HEK293 (cell line): ENCODE data around the gene TMEM184B.

ENCODE experiments used
- AEBP2 ChIP-seq: fragments of 450-650 bp; formaldehyde crosslinking; IDR thresholded peaks from 2 replicates; pipeline ENCODE4 v1.5.1; 2016; ENCODE audit warnings: missing biosample characterization, missing genetic modification characterization, borderline replicate concordance
- GLIS2 ChIP-seq: fragments of 450-650 bp; formaldehyde crosslinking; IDR thresholded peaks from 2 replicates; pipeline ENCODE4 v1.5.1; 2016; ENCODE audit warnings: missing biosample characterization, missing genetic modification characterization
- KLF1 ChIP-seq: fragments of 450-650 bp; formaldehyde crosslinking; IDR thresholded peaks from 2 replicates; pipeline ENCODE4 v1.5.1; 2016; ENCODE audit warnings: missing biosample characterization, missing genetic modification characterization
- KLF7 ChIP-seq: fragments of 450-650 bp; formaldehyde crosslinking; IDR thresholded peaks from 2 replicates; pipeline ENCODE4 v1.5.1; 2016; ENCODE audit warnings: missing biosample characterization, missing genetic modification characterization, borderline replicate concordance
- MEIS1 ChIP-seq: sonication (generic); formaldehyde crosslinking; IDR thresholded peaks from 2 replicates; pipeline ENCODE4 v1.8.1; 2022; ENCODE audit warnings: missing genetic modification reagents, mild to moderate bottlenecking, borderline replicate concordance
- REPIN1 ChIP-seq: fragments of 450-650 bp; formaldehyde crosslinking; IDR thresholded peaks from 2 replicates; pipeline ENCODE4 v1.5.1; 2017; ENCODE audit warnings: missing biosample characterization, missing genetic modification characterization, low read depth
- SP3 ChIP-seq: fragments of 450-650 bp; formaldehyde crosslinking; IDR thresholded peaks from 2 replicates; pipeline ENCODE4 v1.5.1; 2016; ENCODE audit warnings: missing biosample characterization, missing genetic modification characterization
- ZBTB20 ChIP-seq: fragments of 450-650 bp; formaldehyde crosslinking; IDR thresholded peaks from 2 replicates; pipeline ENCODE4 v1.5.1; 2016; ENCODE audit warnings: missing biosample characterization, missing genetic modification characterization
- ZBTB7A ChIP-seq: fragments of 450-650 bp; formaldehyde crosslinking; IDR thresholded peaks from 2 replicates; pipeline ENCODE4 v1.5.1; 2016; ENCODE audit warnings: low read depth, missing biosample characterization, missing genetic modification characterization
- ZFP69B ChIP-seq: fragments of 450-650 bp; formaldehyde crosslinking; IDR thresholded peaks from 2 replicates; pipeline ENCODE4 v1.5.1; 2016; ENCODE audit warnings: missing biosample characterization, missing genetic modification characterization
- ZNF16 ChIP-seq: fragments of 450-650 bp; formaldehyde crosslinking; IDR thresholded peaks from 2 replicates; pipeline ENCODE4 v1.5.1; 2016; ENCODE audit warnings: low read depth, missing biosample characterization, missing genetic modification characterization
- ZNF169 ChIP-seq: fragments of 450-650 bp; formaldehyde crosslinking; IDR thresholded peaks from 2 replicates; pipeline ENCODE4 v1.5.1; 2016; ENCODE audit warnings: missing biosample characterization, missing genetic modification characterization
- ZNF248 ChIP-seq: fragments of 450-650 bp; formaldehyde crosslinking; IDR thresholded peaks from 2 replicates; pipeline ENCODE4 v1.5.1; 2017; ENCODE audit warnings: missing biosample characterization, missing genetic modification characterization
- ZNF274 ChIP-seq, 2 experiments: fragments of 200-500 bp in 1 of 2; fragments of 450-650 bp in 1 of 2; sonication (Bioruptor generic) in 1 of 2; formaldehyde crosslinking in 1 of 2; IDR thresholded peaks; 2 replicates each; pipeline versions ENCODE4 v1.5.1 to v1.6.1; 2014 to 2016; ENCODE audit warnings: borderline replicate concordance in 1 of 2, inconsistent platforms in 1 of 2, low read length in 1 of 2, missing biosample characterization in 1 of 2, missing genetic modification characterization in 1 of 2
- ZNF280D ChIP-seq: fragments of 450-650 bp; formaldehyde crosslinking; IDR thresholded peaks from 2 replicates; pipeline ENCODE4 v1.5.1; 2016; ENCODE audit warnings: missing biosample characterization, missing genetic modification characterization
- ZNF335 ChIP-seq: fragments of 450-650 bp; formaldehyde crosslinking; conservative IDR thresholded peaks from 2 replicates; pipeline ENCODE4 v1.5.1; 2016; ENCODE audit warnings: missing biosample characterization, missing genetic modification characterization
- ZNF341 ChIP-seq: fragments of 450-650 bp; formaldehyde crosslinking; IDR thresholded peaks from 2 replicates; pipeline ENCODE4; 2016; ENCODE audit warnings: low read depth, missing biosample characterization, missing genetic modification characterization
- ZNF433 ChIP-seq: fragments of 450-650 bp; formaldehyde crosslinking; IDR thresholded peaks from 2 replicates; pipeline ENCODE4 v1.5.1; 2016; ENCODE audit warnings: missing biosample characterization, missing genetic modification characterization, low read depth
- ZNF510 ChIP-seq: fragments of 450-650 bp; formaldehyde crosslinking; IDR thresholded peaks from 2 replicates; pipeline ENCODE4 v1.5.1; 2018; ENCODE audit warnings: mild to moderate bottlenecking, missing genetic modification characterization, missing biosample characterization; ENCODE audit not compliant: insufficient replicate concordance
- ZNF514 ChIP-seq: fragments of 450-650 bp; formaldehyde crosslinking; IDR thresholded peaks from 2 replicates; pipeline ENCODE4 v1.5.1; 2016; ENCODE audit warnings: missing biosample characterization, missing genetic modification characterization
- ZNF518A ChIP-seq: fragments of 450-650 bp; formaldehyde crosslinking; conservative IDR thresholded peaks from 2 replicates; pipeline ENCODE4 v1.5.1; 2016; ENCODE audit warnings: low read depth, missing biosample characterization, missing genetic modification characterization
- ZNF600 ChIP-seq: fragments of 450-650 bp; formaldehyde crosslinking; IDR thresholded peaks from 2 replicates; pipeline ENCODE4 v1.5.1; 2016; ENCODE audit warnings: missing biosample characterization, missing genetic modification characterization
- ZNF677 ChIP-seq: fragments of 450-650 bp; IDR thresholded peaks from 2 replicates; pipeline ENCODE4 v1.5.0; 2018; ENCODE audit warnings: missing biosample characterization, mild to moderate bottlenecking, missing genetic modification characterization, moderate library complexity
- ZNF777 ChIP-seq: fragments of 450-650 bp; formaldehyde crosslinking; IDR thresholded peaks from 2 replicates; pipeline ENCODE4 v1.5.1; 2017; ENCODE audit warnings: missing biosample characterization, missing genetic modification characterization, borderline replicate concordance
- ZNF792 ChIP-seq: fragments of 450-650 bp; formaldehyde crosslinking; IDR thresholded peaks from 2 replicates; pipeline ENCODE4 v1.5.1; 2016; ENCODE audit warnings: missing biosample characterization, missing genetic modification characterization
- TF ChIP-seq, protein P1 (sequence below): fragments of 450-650 bp; formaldehyde crosslinking; IDR thresholded peaks from 2 replicates; pipeline ENCODE4 v1.5.1; 2016; ENCODE audit warnings: missing biosample characterization, missing genetic modification characterization
- TF ChIP-seq, protein P2 (sequence below): fragments of 450-650 bp; formaldehyde crosslinking; IDR thresholded peaks from 2 replicates; pipeline ENCODE4 v1.5.1; 2017; ENCODE audit warnings: missing biosample characterization, missing genetic modification characterization

The TMEM184B gene

DNA sequence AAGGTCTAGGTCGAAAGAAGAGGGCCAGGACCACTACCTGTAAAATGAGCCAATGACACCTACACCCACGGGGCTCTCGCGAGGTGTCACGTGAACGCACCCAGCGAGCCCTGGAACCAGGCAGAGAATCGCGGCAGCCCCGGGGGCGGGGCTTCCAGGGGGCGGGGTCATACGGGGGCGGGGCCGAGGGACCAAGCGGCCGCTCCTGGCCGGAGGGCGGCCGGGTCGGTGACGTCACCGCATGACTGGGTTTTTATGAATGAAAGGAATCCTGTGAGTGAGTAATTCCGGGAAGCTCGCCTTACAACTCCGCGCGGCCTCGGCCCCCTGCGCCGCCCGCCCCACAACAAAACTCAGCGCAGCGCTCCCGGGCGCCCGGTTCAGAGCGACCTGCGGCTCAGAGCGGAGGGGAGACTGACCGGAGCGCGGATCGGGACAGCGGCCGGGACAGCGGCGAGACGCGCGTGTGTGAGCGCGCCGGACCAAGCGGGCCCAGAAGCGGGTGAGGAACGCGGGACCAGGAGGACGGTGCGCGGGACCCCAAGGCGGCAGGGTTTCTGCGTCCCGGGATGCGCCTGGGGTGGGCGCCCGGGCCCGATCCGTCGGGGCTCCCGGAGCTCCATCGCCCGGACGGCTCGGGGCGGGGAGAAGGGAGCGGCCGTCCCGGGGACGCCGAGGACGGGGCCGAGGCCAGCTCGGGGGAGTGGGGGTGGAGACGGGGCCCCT is 70.9 kb downstream of the TMEM184B start, which contains the start of gene MAFF (continued):
- TF ChIP-seq ZNF518A (tag by site-specific recombination), result no peak
- TF ChIP-seq GLIS2 (tag by site-specific recombination), result peak; percentile 73
- no peak for TF ChIP-seq ZNF280D
- no peak for TF ChIP-seq ZNF777 (tag by site-specific recombination)
- TF ChIP-seq ZNF510 (tag by site-specific recombination), result no peak
- TF ChIP-seq ZNF792, result no peak
- TF ChIP-seq KLF7 (tag by site-specific recombination), result no peak
- peak; percentile 83 for TF ChIP-seq ZNF335 (tag by site-specific recombination)
- TF ChIP-seq ZNF341 (tag by site-specific recombination), result peak; percentile 82
- peak; percentile 48; the same call in 1 of the 2 replicates for TF ChIP-seq SP3 (tag by site-specific recombination)
- TF ChIP-seq ZNF514 (tag by site-specific recombination), result no peak
- no peak for TF ChIP-seq ZNF274 (IDR thresholded peaks at IDR 0.05; ENCODE audit: low read length)
- TF ChIP-seq ZNF274 (tag by site-specific recombination; IDR thresholded peaks at IDR 0.05; ENCODE audit: borderline replicate concordance), result no peak
- no peak for TF ChIP-seq ZNF248 (tag by site-specific recombination)
- TF ChIP-seq, protein P1, sequence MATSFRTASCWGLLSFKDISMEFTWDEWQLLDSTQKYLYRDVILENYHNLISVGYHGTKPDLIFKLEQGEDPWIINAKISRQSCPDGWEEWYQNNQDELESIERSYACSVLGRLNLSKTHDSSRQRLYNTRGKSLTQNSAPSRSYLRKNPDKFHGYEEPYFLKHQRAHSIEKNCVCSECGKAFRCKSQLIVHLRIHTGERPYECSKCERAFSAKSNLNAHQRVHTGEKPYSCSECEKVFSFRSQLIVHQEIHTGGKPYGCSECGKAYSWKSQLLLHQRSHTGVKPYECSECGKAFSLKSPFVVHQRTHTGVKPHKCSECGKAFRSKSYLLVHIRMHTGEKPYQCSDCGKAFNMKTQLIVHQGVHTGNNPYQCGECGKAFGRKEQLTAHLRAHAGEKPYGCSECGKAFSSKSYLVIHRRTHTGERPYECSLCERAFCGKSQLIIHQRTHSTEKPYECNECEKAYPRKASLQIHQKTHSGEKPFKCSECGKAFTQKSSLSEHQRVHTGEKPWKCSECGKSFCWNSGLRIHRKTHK (tag by site-specific recombination), result no peak
- TF ChIP-seq, protein P2, sequence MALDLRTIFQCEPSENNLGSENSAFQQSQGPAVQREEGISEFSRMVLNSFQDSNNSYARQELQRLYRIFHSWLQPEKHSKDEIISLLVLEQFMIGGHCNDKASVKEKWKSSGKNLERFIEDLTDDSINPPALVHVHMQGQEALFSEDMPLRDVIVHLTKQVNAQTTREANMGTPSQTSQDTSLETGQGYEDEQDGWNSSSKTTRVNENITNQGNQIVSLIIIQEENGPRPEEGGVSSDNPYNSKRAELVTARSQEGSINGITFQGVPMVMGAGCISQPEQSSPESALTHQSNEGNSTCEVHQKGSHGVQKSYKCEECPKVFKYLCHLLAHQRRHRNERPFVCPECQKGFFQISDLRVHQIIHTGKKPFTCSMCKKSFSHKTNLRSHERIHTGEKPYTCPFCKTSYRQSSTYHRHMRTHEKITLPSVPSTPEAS (tag by site-specific recombination), result no peak
- no peak for TF ChIP-seq AEBP2 (tag by site-specific recombination)
- no peak for TF ChIP-seq ZNF600
- TF ChIP-seq REPIN1 (tag by site-specific recombination), result no peak
- TF ChIP-seq ZBTB20 (tag by site-specific recombination), result peak; percentile 94
- no peak for TF ChIP-seq ZBTB7A (tag by site-specific recombination)
- TF ChIP-seq ZNF433 (tag by site-specific recombination), result no peak
- no peak for TF ChIP-seq ZFP69B (tag by site-specific recombination)
- no peak for TF ChIP-seq MEIS1
- TF ChIP-seq ZNF169 (tag by site-specific recombination), result no peak
- TF ChIP-seq ZNF16 (tag by site-specific recombination), result no peak
- no peak; the same call in 1 of the 2 replicates for TF ChIP-seq KLF1 (tag by site-specific recombination)
- no peak for TF ChIP-seq ZNF677 (tag by site-specific recombination)
